Astrocyte (in vitro differentiated cells and primary cell): ENCODE data around the gene PAX5. TPM values are rescaled to one million over a fixed set of nuclear protein-coding genes. Genes with fewer than 3 reads are reported as not detected.

Experiments used
- DNase-seq: peaks from one replicate; pipeline ENCODE4 v3.0.0-alpha.2; 2010; ENCODE audit warnings: low read depth
- FAIRE-seq: peaks from 2 replicates; lab custom pipeline; 2011; peaks lifted over from hg19 to GRCh38; lab: Jason Lieb, UNC
- H2AFZ ChIP-seq: 2 replicates; pipeline ENCODE4 v1.6.0; 2012; ENCODE audit warnings: low read depth, low read length, inconsistent platforms
- H3K27ac ChIP-seq: 2 replicates; pipeline ENCODE4 v1.5.1; 2011; ENCODE audit warnings: low read depth, low read length, inconsistent platforms
- H3K27me3 ChIP-seq: 2 replicates; pipeline ENCODE4 v1.6.0; 2011; ENCODE audit warnings: low read length, inconsistent platforms; ENCODE audit not compliant: insufficient read depth
- H3K36me3 ChIP-seq: 2 replicates; pipeline ENCODE4 v1.5.1; 2011; ENCODE audit warnings: low read length, inconsistent platforms; ENCODE audit not compliant: insufficient read depth
- H3K4me1 ChIP-seq: 2 replicates; pipeline ENCODE4 v1.5.1; 2011; ENCODE audit warnings: low read length, inconsistent platforms; ENCODE audit not compliant: insufficient read depth
- H3K4me2 ChIP-seq: 2 replicates; pipeline ENCODE4 v1.6.0; 2012; ENCODE audit warnings: low read length, inconsistent platforms
- H3K4me3 ChIP-seq: 2 replicates; pipeline ENCODE4 v1.5.1; 2011; ENCODE audit warnings: low read depth, mild to moderate bottlenecking, low read length, inconsistent platforms; ENCODE audit not compliant: insufficient read depth
- H3K79me2 ChIP-seq: 2 replicates; pipeline ENCODE4 v1.6.0; 2012; ENCODE audit warnings: mild to moderate bottlenecking, low read length, inconsistent platforms; ENCODE audit not compliant: insufficient read depth
- H3K9ac ChIP-seq: 2 replicates; pipeline ENCODE4 v1.6.0; 2012; ENCODE audit warnings: mild to moderate bottlenecking, low read length, inconsistent platforms
- H3K9me3 ChIP-seq: 2 replicates; pipeline ENCODE4 v1.5.1; 2012; ENCODE audit warnings: low read depth, mild to moderate bottlenecking, low read length, inconsistent platforms; ENCODE audit not compliant: insufficient read depth
- H4K20me1 ChIP-seq: 2 replicates; pipeline ENCODE4 v1.6.0; 2012; ENCODE audit warnings: low read length, inconsistent platforms; ENCODE audit not compliant: insufficient read depth
- H3K27ac Mint-ChIP-seq: one replicate; pipeline ENCODE4 v1.8.0; 2021; ENCODE audit warnings: mild to moderate bottlenecking, mixed read lengths; ENCODE audit not compliant: unreplicated experiment
- H3K27me3 Mint-ChIP-seq: one replicate; pipeline ENCODE4 v1.8.0; 2021; ENCODE audit warnings: low read depth, mixed read lengths; ENCODE audit not compliant: unreplicated experiment
- H3K36me3 Mint-ChIP-seq: one replicate; pipeline ENCODE4 v1.8.0; 2021; ENCODE audit warnings: low read depth, mixed read lengths; ENCODE audit not compliant: unreplicated experiment
- H3K4me1 Mint-ChIP-seq: one replicate; pipeline ENCODE4 v1.8.0; 2021; ENCODE audit warnings: low read depth, mixed read lengths; ENCODE audit not compliant: unreplicated experiment
- H3K4me3 Mint-ChIP-seq: one replicate; pipeline ENCODE4 v1.8.0; 2021; ENCODE audit warnings: mild to moderate bottlenecking, moderate library complexity, mixed read lengths; ENCODE audit not compliant: unreplicated experiment
- H3K9me3 Mint-ChIP-seq: one replicate; pipeline ENCODE4 v1.8.0; 2021; ENCODE audit warnings: mild to moderate bottlenecking, mixed read lengths; ENCODE audit not compliant: unreplicated experiment
- CTCF ChIP-seq: IDR thresholded peaks from 2 replicates; pipeline ENCODE4 v1.5.1; 2011; ENCODE audit warnings: low read depth, mild to moderate bottlenecking, inconsistent platforms, low read length, moderate library complexity; ENCODE audit not compliant: insufficient read depth
- EZH2 ChIP-seq: IDR thresholded peaks from 2 replicates; pipeline ENCODE4 v1.6.1; 2012; ENCODE audit warnings: mild to moderate bottlenecking, low read length, inconsistent platforms; ENCODE audit not compliant: insufficient read depth
- total RNA-seq: library from RNA; stranded (reverse); gene quantifications from 2 replicates; pipeline ENCODE4 v1.2.1, GENCODE V29; 2021

The PAX5 gene
- total RNA-seq, 1 donor from 2014 or later, result not detected

- H3K9me3 ChIP-seq, result peaks cover 14% of the 10 kb centered on the region
- FAIRE-seq (no peak), DNase-seq (no peak)
- H3K4me2 ChIP-seq, result no peak overlapping the region
- peaks cover 13% of the 10 kb centered on the region for H3K4me1 ChIP-seq
- H3K4me3 Mint-ChIP-seq, result no peak overlapping the region
- peaks cover 88% of the 10 kb centered on the region for H3K27me3 Mint-ChIP-seq
- TF ChIP-seq CTCF, result no peak
- peak; percentile 21 for TF ChIP-seq EZH2
- peaks cover 6% of the 10 kb centered on the region for H3K9me3 Mint-ChIP-seq
- peaks cover 5% of the 10 kb centered on the region for H3K4me1 Mint-ChIP-seq
- H3K27ac ChIP-seq, result no peak overlapping the region
- H3K27me3 ChIP-seq, result peaks cover 97% of the 10 kb centered on the region
- H3K36me3 Mint-ChIP-seq, result peaks cover 2% of the 10 kb centered on the region
- no peak overlapping the region for H2AFZ ChIP-seq
- H3K79me2 ChIP-seq, result no peaks in the 10 kb centered on the region
- H3K9ac ChIP-seq, result no peak overlapping the region
- H3K4me3 ChIP-seq, result no peak overlapping the region
- H4K20me1 ChIP-seq, result peaks cover 5% of the 10 kb centered on the region
- no peak overlapping the region for H3K27ac Mint-ChIP-seq
- no peaks in the 10 kb centered on the region for H3K36me3 ChIP-seq
Measured at GRCh38 chr9:37028420-37029031, 5.5 kb downstream of the PAX5 start.

DNA sequence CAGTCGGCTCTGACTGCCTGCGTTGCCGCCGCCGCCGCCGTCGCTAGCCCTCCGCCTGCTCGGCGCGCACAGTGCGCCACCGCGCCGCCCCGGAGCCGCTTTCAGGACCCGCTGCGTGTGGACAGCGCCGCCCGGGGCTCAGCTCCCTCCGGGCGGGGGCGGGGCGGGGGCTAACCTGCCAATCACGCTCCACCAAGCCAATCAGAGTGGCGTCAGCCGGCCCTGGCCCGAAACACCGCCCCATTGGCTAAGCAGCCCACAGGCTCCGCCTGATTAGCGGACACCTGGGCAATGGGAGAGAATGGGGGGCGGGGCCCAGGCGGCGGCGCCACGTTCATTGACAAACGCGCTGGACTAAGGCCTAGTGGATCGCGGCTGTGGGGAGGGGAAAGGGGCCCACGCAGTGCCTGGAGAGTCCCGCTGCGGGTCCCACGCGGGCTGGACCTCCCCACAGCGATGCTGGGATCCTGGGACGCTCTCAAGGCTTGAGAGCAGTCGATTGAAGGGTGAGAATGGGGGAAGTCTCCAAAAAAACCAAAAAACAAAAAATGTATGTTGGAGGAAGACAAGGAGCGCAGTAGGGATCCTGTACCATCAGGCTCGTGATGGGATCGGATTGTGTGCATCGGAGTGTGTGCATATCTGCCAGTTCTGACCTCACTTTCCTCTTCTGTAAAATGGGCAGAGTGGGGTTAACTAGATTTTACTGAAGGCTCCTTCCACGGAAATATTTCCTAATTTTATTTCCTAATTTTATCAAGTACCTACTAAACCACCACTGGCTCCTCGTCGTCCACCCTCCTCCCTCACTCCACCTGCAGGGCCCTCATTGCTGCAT, 6.3 kb downstream of the PAX5 start:
- H3K79me2 ChIP-seq, result no peaks in the 10 kb centered on the region
- no peak overlapping the region for H3K27ac ChIP-seq
- Mint-ChIP-seq H3K36me3 (peaks cover 2% of the 10 kb centered on the region), H3K4me3 (peak overlapping the region; percentile 70), H3K27ac (peak overlapping the region; percentile 72), H3K9me3 (peaks cover 6% of the 10 kb centered on the region), H3K4me1 (peaks cover 5% of the 10 kb centered on the region), H3K27me3 (peaks cover 89% of the 10 kb centered on the region)
- peaks cover 14% of the 10 kb centered on the region for H3K9me3 ChIP-seq
- peaks cover 97% of the 10 kb centered on the region for H3K27me3 ChIP-seq
- H3K9ac ChIP-seq, result no peak overlapping the region
- no peaks in the 10 kb centered on the region for H3K36me3 ChIP-seq
- H2AFZ ChIP-seq, result no peak overlapping the region
- peak overlapping the region; percentile 10 for H3K4me3 ChIP-seq
- H3K4me2 ChIP-seq, result peak overlapping the region; percentile 78
- peaks cover 5% of the 10 kb centered on the region for H4K20me1 ChIP-seq
- H3K4me1 ChIP-seq, result peaks cover 13% of the 10 kb centered on the region
- TF ChIP-seq EZH2 (no peak), CTCF (no peak)
- no peak for FAIRE-seq
- DNase-seq, result peak; percentile 71
